NCI-H748 treated with DMSO at 0.1 percent for 48 hours (cell line): ENCODE data around the gene SPACA5.
"Not testable (repeated sequence)": the region's sequence is repeated elsewhere in the genome, so short reads cannot be mapped to it uniquely, and the experiment has no call there.

Source experiments
- DNase-seq: peaks from one replicate; lab custom pipeline; 2025; lab: John Stamatoyannopoulos, UW

Gene SPACA5

DNA sequence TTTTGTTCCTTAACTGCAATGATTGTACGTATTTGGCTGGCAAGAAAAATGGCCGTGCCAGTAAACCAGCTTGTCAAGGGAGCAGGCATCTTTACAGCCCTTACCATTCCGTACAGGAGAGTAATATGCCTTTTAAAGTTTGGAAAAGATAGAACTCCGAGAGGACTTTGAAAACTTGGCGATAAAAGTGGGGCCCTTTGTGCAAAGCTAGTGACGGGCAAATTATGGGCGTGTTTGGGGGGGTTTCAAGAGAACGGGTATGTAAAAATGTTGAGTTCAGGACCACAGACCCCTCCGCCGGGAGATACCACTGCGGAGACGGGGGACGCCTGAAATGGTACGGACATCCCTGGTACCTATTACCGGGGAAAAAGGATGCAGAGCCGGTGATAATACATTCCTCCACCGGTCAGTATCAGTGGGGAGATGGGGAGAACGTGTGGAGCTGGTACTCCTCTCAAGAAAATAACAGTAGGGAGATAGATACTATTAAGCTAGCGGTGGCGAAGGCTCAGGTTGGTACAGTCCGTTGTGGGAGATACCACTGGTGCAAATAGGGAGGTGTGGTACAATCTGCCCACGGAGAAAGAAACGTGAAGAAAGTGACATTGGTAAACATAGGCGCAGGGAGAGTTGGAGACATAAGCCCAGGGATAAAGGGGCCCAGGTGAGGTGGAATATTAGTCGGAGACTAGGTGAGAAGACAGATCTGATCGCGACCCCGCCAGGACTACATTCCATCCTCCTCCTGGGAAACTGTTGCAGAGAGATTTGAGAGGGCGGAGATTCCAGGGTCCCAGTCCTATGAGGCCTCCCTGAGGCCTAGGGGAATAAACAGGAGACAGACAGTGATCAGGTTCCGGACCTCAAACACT, 14.5 kb downstream of the SPACA5 start:
- DNase-seq, result peak; percentile 77

DNA sequence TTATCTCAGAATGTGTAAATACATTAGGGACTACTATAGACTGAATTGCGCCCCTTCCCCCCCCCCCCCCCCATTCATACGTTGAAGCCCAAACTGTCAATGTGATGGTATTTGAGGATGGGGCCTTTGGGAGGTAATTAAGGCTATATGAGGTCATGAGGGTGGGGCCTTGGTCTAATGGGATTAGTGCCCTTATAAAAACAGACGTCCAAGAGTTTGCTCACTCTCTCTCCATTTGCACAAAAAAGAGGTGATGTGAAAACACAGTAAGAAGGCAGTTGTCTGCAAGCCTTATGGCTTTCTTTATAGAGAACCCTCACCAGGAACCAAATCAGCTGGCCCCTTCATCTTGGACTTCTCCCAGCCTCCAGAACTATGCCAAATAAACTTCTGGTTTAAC, 15.3 kb downstream of the SPACA5 start:
- no peak for DNase-seq

DNA sequence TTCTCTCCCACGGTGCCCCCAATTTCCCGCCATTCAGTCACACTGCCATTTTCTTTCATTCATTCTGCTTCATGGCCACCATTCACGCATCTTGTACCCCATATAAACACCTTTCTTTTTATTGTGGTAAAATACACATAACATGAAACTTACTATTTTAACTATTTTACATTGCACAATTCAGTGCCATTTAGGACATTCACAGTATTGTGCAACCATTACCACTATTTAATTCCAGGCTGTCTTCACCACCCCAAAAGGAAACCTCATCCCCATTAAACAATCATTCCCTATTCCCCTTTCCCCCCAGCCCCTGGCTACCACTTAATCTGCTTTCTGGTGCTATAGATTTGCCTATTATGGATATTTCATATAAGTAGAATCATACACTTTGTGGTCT, 15.9 kb downstream of the SPACA5 start:
- no peak for DNase-seq

DNA sequence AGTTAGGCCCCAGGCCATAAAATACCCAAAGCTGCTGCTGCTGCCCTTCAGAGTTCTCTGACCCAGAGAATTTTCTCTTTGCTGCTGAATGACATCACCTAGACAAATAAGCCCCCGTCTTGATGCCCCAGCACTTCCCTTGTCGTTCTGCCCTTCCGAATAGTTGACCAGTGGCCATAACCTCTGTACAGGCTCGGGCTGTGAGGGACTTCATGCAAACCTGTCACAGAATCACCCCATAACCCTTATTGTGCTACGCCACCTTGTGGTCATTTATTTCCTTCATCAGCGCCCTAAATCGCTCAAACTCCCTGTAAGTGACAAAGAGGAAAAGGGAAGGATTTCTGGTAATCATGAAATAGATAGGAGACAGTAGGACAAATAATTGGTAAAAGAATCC, 18.8 kb downstream of the SPACA5 start:
- DNase-seq, result peak; percentile 48

DNA sequence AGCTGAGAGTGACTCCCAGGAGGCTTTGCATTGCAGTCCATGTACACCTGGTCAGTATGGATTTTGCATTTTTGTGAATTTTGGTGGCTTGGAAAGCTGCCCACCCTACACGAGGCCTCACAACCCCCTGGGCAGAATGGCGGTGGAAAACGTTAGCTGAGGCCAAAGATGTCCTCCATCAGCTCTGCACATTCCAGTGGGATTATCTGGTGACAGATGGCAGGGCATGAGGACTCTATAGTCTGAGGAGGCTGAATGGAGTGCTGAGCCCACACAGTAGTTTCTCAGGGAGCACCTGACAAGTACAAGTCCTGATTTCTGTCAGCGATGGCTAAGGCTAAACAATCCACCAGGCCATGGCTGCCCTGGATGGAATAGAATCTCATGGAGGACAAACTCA, 20.8 kb downstream of the SPACA5 start:
- DNase-seq, result not testable (repeated sequence)

DNA sequence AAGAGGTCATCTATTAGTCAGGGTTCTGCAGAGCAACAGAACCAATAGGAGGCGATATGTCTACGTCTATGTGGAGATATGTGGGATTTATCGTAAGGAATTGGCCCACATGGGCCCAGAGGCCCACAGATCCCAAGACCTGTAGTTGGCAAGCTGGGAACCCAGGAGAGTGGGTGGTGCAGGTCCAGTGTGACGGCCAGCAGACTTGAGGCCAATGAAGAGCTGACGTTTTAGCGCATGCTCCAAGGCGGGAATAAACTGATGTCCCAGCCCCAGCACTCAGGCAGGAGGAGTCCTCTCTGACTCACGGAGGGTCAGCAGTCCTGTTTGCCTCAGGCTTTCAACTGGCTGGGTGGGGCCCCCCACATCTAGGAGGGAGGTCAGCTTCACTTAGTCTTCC, 21.3 kb downstream of the SPACA5 start:
- no peak for DNase-seq

DNA sequence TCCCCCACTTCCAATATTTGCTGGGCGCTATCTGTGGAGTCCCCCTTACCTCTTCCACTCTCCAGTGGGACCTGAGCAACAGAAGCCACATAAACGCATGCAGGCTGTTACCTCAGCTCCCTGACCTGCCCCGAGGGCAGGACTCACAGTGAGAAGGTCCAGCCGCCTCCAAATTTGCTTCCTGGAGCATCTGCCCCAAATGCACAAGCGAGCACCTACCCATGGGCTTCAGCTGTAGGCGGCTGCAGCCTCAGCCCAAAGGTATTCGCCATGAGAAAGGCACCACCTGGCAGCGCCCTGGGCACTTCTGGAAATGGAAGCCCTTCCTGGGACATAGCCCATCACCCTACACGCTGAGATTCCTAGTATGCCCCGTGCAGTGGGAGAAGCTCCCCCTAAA, 23.4 kb downstream of the SPACA5 start:
- DNase-seq, result no peak

DNA sequence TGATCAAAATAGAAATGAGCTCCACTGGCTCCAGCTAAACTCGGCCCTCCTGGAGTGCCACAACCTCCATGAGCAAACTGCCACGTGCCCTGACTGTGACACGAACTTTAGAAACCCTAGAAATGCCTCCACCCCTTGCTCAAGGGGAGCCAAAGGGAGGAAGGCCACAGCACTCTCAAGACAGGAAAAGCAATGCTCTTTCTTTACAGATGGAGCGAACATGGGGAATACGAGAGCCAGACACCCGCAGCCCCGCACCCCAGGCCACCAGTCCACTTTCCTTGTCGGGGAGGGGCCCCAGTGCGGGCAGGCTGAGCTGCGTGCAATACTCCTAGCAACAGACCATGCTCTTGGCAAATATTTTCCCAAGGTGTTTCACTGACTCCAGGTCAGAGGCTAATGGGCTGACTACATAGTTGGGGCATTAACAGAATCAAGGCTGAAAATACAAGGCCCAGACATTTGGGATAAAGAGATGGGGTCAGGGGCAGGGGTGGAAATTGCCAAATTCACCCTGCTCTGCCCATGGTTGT, 23.9 kb downstream of the SPACA5 start:
- not testable (repeated sequence) for DNase-seq

DNA sequence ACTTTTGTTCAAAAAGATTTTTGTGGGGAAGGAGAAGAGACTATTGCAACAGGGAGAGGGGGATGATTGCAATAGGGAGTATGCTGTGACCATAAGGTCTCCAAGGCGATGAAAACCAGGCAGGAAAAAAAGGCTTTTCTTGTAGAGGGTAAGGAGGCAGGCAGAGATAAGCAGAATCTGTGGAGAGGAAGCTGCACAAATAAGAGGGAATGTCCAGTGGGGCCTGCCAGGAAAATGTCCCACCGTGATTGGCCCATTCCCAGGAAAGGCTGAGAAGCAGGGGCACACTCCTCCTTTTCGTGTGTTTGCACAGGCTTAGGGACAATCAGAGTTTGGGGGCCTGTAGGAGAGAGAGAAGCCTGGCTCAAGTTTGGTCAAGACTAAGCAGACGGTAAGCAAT, 29.1 kb downstream of the SPACA5 start:
- DNase-seq, result no peak

DNA sequence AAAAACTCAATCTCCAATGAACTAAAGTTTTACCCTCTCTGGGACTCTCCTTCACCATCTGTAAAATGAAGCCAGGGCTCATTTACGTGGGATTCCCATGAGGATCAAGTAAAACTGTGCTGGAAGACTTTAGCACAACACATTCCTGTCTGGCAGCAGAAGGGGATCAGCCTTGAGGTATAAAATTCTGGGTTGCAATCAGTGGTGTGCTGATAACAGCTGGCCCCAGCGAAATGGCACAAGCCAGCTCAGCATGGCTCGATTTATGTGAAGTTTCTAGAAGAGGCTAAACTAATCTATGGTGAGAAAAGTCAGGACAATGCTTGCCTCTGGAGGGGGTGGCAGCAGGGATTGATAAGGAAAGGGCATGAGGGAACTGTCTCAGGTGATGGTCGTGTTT, 36.3 kb downstream of the SPACA5 start:
- no peak for DNase-seq

DNA sequence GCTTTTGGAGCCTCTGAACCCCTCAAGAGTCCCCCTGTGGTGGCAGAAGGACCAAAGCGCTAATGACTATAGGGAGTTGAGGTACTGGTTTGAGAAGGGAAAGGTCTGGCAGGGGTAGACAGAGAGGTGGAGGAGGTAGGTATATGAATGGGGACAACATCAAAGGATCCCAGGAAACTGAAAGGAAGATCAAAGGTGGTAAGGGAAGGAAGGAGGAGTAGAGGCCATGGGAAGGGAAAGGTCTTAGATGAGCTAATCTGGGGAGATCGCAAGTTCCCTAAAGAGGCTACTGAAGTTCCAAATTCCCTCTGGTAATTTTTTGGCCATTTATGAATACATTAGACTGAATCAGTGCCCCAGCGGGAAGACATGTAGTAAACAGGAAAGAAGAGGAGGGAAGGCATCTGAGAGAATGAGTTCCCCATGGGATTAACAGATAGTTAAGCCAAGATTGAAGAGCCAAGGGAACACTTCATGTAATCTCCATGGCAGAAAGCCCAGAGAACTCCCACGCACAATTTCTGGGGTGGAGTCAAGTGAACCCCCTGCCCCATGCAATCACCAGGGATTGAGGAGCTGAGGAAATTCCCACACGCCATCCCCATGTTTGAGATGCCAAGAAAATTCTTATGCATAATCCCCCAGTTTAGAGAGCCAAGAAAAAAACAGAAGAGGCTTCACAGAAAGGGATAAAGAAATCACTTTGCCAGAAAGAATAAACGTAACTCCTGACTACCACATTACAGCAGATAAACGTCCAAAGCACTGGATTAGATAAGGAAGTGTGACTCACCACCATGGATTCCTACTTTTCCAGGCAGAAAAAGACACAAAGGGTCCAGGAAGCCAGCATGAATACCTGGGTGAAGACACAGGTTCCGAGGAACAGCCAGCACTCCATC, 38.9 kb downstream of the SPACA5 start:
- DNase-seq, result no peak

DNA sequence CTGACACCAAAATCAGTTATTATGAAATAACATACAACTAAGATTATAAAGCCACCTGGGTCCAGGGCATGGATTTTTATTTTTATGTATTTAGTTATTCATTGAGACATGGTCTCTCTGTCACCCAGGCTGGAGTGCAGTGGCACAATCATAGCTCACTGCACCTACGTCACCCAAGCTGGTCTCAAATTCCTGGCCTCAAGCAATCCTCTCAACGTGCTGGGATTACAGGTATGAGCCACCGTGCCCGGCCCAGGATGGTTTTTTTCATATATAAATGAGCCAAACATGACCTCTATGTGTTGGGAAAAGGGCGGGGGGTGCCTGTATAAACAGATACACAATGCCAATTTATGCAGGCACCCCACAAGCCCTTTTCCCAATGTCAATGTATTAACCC, 40.1 kb downstream of the SPACA5 start:
- DNase-seq, result no peak

DNA sequence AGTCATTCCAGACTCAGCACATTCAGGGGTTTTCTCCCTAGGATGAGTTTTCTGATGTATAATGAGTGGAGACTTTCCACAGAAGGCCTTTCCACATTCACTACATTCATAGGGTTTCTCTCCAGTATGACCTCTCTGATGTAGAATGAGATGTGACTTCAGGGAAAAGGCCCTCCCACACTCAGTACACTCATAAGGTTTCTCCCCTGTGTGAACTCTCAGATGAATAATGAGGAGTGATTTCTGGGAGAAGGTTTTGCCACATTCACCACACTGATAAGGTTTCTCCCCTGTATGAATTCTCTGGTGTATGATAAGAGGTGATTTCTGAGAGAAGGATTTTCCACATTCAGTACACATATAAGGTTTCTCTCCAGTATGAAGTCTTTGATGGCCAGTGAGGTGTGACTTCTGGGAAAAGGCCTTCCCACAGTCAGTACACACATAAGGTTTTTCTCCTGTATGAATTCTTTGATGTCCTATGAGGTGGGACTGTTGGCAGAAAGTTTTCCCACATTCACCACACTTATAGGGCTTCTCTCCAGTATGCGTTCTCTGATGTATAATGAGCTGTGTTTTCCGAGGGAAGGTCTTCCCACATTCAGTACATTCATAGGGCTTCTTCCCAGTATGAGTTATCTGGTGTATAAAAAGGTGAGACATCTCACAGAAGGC, 52.0 kb downstream of the SPACA5 start:
- DNase-seq, result no peak

DNA sequence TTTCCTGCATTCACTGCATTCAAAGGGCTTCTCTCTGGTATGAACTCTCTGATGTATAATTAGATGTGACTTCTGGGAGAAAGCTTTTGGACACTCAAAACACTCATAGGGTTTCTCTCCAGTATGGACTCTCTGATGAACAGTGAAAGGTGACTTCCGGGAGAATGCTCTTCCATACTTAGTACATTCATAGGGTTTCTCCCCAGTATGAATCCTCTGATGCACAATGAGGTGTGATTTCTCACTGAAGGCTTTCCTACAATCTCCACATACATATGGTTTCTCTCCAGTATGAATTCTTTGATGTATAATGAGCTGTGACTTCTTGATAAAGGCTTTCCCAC, 52.5 kb downstream of the SPACA5 start:
- DNase-seq, result no peak
